ENCODE measurements around the gene SESN1. TPM values are rescaled to one million over a fixed set of nuclear protein-coding genes. Genes with fewer than 3 reads are reported as not detected.

Gene SESN1
- polyA plus RNA-seq, 2 of the 4 experiments (the other 2 are of a cell fraction), result 7.9 to 13.9 TPM

- CTCF ChIA-PET, result no interaction called here
- POLR2A ChIA-PET, result no interaction called here
- no peak overlapping the region for H3K4me3 ChIP-seq
- H3K4me2 ChIP-seq, result no peak overlapping the region
- no peak for DNase-seq (ENCODE audit: low read depth in 1 of 2, low spot score in 1 of 2)
- ATAC-seq, result no peak
- FAIRE-seq, result no peak
- H3K27ac ChIP-seq, result no peak overlapping the region
- no peaks in the 10 kb centered on the region for H3K9me3 ChIP-seq
- TF ChIP-seq RAD21 (conservative IDR thresholded peaks at IDR 0.05 in 1 of 2, IDR thresholded peaks at IDR 0.05 in 1 of 2) (no peak), RARB (CRISPR knock-in tag; IDR thresholded peaks at IDR 0.05) (no peak), BHLHE40 (IDR thresholded peaks at IDR 0.05; ENCODE audit: low read depth, low read length) (no peak), EHMT2 (IDR thresholded peaks at IDR 0.05; ENCODE audit: low read depth) (no peak), SMC3 (IDR thresholded peaks at IDR 0.05) (no peak), HMGXB4 (CRISPR knock-in tag; IDR thresholded peaks at IDR 0.05; ENCODE audit: borderline replicate concordance) (no peak), ZC3H11A (IDR thresholded peaks at IDR 0.05) (no peak), HOXB13 (CRISPR knock-in tag; IDR thresholded peaks at IDR 0.05; ENCODE audit: low read depth) (no peak), FOSL2 (IDR thresholded peaks at IDR 0.05) (no peak), FOSL2 (CRISPR knock-in tag; IDR thresholded peaks at IDR 0.05) (no peak), PHF8 (IDR thresholded peaks at IDR 0.05; ENCODE audit: borderline replicate concordance, low read depth) (no peak), NR3C1 (IDR thresholded peaks at IDR 0.05) (no peak), POLR2AphosphoS2 (conservative IDR thresholded peaks at IDR 0.05; ENCODE audit: low read length) (no peak), TFCP2L1 (CRISPR knock-in tag; IDR thresholded peaks at IDR 0.05) (no peak), ZFP36 (IDR thresholded peaks at IDR 0.05; ENCODE audit: borderline replicate concordance, partially characterized antibody) (no peak), HOXB5 (CRISPR knock-in tag; IDR thresholded peaks at IDR 0.05) (no peak), PBX3 (IDR thresholded peaks at IDR 0.05) (no peak), HOXA7 (CRISPR knock-in tag; IDR thresholded peaks at IDR 0.05) (no peak)
- TF ChIP-seq, protein P1, sequence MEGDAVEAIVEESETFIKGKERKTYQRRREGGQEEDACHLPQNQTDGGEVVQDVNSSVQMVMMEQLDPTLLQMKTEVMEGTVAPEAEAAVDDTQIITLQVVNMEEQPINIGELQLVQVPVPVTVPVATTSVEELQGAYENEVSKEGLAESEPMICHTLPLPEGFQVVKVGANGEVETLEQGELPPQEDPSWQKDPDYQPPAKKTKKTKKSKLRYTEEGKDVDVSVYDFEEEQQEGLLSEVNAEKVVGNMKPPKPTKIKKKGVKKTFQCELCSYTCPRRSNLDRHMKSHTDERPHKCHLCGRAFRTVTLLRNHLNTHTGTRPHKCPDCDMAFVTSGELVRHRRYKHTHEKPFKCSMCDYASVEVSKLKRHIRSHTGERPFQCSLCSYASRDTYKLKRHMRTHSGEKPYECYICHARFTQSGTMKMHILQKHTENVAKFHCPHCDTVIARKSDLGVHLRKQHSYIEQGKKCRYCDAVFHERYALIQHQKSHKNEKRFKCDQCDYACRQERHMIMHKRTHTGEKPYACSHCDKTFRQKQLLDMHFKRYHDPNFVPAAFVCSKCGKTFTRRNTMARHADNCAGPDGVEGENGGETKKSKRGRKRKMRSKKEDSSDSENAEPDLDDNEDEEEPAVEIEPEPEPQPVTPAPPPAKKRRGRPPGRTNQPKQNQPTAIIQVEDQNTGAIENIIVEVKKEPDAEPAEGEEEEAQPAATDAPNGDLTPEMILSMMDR (IDR thresholded peaks at IDR 0.05), result no peak
- TF ChIP-seq, protein P2, sequence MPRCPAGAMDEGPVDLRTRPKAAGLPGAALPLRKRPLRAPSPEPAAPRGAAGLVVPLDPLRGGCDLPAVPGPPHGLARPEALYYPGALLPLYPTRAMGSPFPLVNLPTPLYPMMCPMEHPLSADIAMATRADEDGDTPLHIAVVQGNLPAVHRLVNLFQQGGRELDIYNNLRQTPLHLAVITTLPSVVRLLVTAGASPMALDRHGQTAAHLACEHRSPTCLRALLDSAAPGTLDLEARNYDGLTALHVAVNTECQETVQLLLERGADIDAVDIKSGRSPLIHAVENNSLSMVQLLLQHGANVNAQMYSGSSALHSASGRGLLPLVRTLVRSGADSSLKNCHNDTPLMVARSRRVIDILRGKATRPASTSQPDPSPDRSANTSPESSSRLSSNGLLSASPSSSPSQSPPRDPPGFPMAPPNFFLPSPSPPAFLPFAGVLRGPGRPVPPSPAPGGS (IDR thresholded peaks at IDR 0.05), result no peak
- H3K4me1 ChIP-seq, result no peaks in the 10 kb centered on the region
Observed at GRCh38 chr6:108985301-108985700, 109.3 kb downstream of the SESN1 start.

GRCh38 chr6:108983151-108983550 is 111.5 kb downstream of the SESN1 start:
- no peak overlapping the region for H3K27ac ChIP-seq
- DNase-seq (ENCODE audit: low read depth in 1 of 2, low spot score in 1 of 2), result no peak
- WGBS (ENCODE audit: missing lambda C conversion rate), result 91% methylated on average over 1 of the region's 1 CpG
- H3K9me3 ChIP-seq, result no peaks in the 10 kb centered on the region
- H3K4me2 ChIP-seq, result no peak overlapping the region
- FAIRE-seq, result no peak
- POLR2A ChIA-PET, result no interaction called here
- ATAC-seq, result no peak
- H3K4me3 ChIP-seq, result no peak overlapping the region
- H3K4me1 ChIP-seq, result no peaks in the 10 kb centered on the region
- CTCF ChIA-PET, result no interaction called here
- TF ChIP-seq ZSCAN20 (CRISPR knock-in tag; IDR thresholded peaks at IDR 0.05) (no peak), PBX3 (IDR thresholded peaks at IDR 0.05) (no peak), FOSL2 (IDR thresholded peaks at IDR 0.05) (no peak), FOSL2 (CRISPR knock-in tag; IDR thresholded peaks at IDR 0.05) (no peak), NR3C1 (IDR thresholded peaks at IDR 0.05) (no peak), CHD2 (IDR thresholded peaks at IDR 0.05; ENCODE audit: low read length, partially characterized antibody) (no peak), MAFK (IDR thresholded peaks at IDR 0.05; ENCODE audit: partially characterized antibody) (no peak), FOXS1 (CRISPR knock-in tag; IDR thresholded peaks at IDR 0.05) (no peak), ZNF302 (CRISPR knock-in tag; IDR thresholded peaks at IDR 0.05) (no peak), MAX (IDR thresholded peaks at IDR 0.05) (no peak)
- TF ChIP-seq, protein P3, sequence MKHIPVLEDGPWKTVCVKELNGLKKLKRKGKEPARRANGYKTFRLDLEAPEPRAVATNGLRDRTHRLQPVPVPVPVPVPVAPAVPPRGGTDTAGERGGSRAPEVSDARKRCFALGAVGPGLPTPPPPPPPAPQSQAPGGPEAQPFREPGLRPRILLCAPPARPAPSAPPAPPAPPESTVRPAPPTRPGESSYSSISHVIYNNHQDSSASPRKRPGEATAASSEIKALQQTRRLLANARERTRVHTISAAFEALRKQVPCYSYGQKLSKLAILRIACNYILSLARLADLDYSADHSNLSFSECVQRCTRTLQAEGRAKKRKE (CRISPR knock-in tag; IDR thresholded peaks at IDR 0.05; ENCODE audit: low read depth), result no peak
- TF ChIP-seq, protein P4, sequence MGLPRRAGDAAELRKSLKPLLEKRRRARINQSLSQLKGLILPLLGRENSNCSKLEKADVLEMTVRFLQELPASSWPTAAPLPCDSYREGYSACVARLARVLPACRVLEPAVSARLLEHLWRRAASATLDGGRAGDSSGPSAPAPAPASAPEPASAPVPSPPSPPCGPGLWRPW (IDR thresholded peaks at IDR 0.05), result no peak
- TF ChIP-seq, protein P1 (IDR thresholded peaks at IDR 0.05), result no peak
